ENCODE data around the gene CFAP210.
A peak's percentile ranks its signal among the peaks of the same experiment; 100 is the strongest.

CFAP210 gene

DNA sequence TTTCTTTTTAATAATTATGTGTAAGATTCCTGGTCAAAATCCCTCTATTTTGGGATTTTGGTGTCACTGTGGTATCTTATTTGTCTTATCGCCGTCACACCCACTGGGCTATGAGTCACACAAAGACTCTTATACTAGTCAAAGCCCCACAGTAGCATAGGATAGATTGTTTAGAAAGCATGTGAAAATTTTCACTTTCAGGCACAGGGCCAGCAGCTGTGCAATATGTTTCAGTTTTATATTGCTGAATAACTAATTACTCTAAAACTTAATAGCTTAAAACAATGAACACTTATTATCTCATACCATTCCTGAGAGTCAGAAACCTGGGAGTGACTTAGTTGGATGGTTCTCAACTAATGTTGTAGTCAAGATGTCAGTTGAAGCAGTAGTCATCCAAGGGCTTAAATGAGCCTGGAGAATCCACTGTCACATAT is 24.0 kb downstream of the CFAP210 start:
- H3F3A ChIP-seq (ENCODE audit: insufficient read depth, low read length), result no peaks in the 10 kb centered on the region
- peak overlapping the region; percentile 42; the same call in 1 of the 2 replicates for H3K4me2 ChIP-seq (ENCODE audit: low read depth, low read length)
- peaks cover 12% of the 10 kb centered on the region; the same call in 1 of the 2 replicates for H3K4me1 ChIP-seq (ENCODE audit: low read length)
- no peaks in the 10 kb centered on the region for H3K79me2 ChIP-seq (ENCODE audit: low read length)
- no peak overlapping the region for H3K9ac ChIP-seq (ENCODE audit: low read length)
- DNase-seq, result peak; percentile 48
- no peaks in the 10 kb centered on the region for H3K27me3 ChIP-seq (replicated peaks; ENCODE audit: insufficient read depth, low read length)
- no peaks in the 10 kb centered on the region for H3K36me3 ChIP-seq (replicated peaks; ENCODE audit: insufficient read depth, low read length)
- H3K9me2 ChIP-seq (replicated peaks; ENCODE audit: insufficient read depth, low read length), result no peaks in the 10 kb centered on the region
- TF ChIP-seq, protein P1, sequence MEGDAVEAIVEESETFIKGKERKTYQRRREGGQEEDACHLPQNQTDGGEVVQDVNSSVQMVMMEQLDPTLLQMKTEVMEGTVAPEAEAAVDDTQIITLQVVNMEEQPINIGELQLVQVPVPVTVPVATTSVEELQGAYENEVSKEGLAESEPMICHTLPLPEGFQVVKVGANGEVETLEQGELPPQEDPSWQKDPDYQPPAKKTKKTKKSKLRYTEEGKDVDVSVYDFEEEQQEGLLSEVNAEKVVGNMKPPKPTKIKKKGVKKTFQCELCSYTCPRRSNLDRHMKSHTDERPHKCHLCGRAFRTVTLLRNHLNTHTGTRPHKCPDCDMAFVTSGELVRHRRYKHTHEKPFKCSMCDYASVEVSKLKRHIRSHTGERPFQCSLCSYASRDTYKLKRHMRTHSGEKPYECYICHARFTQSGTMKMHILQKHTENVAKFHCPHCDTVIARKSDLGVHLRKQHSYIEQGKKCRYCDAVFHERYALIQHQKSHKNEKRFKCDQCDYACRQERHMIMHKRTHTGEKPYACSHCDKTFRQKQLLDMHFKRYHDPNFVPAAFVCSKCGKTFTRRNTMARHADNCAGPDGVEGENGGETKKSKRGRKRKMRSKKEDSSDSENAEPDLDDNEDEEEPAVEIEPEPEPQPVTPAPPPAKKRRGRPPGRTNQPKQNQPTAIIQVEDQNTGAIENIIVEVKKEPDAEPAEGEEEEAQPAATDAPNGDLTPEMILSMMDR (IDR thresholded peaks at IDR 0.05; ENCODE audit: low read length), result no peak
- H3K27ac ChIP-seq (ENCODE audit: low read length), result no peak overlapping the region
- no peak overlapping the region for H2AFZ ChIP-seq (ENCODE audit: low read length)
- no peaks in the 10 kb centered on the region for H3K9me3 ChIP-seq (replicated peaks; ENCODE audit: insufficient read depth, low read length)
- H4K20me1 ChIP-seq (ENCODE audit: insufficient read depth, low read length), result no peaks in the 10 kb centered on the region
- no peak overlapping the region for H3K4me3 ChIP-seq (ENCODE audit: low read length)

DNA sequence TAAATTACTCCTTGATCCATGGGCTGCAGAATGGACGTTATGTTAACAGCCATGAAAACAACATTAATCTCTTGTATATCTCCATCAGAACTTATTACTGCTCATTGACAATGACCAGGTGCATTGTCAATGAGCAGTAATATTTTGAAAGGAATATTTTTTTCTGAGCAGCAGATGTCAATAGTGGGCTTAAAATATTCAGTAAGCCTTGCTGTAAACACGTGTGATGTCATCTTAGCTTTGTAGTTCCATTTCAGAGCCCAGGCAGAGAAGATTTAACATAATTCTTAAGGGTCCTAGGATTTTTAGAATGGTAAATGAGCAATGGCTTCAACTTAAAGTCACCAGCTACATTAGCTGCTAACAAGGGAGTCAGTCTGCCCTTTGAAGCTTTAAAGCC is 26.6 kb downstream of the CFAP210 start:
- Histone ChIP-seq H3K27me3 (replicated peaks; ENCODE audit: insufficient read depth, low read length) (no peaks in the 10 kb centered on the region), H4K20me1 (ENCODE audit: insufficient read depth, low read length) (no peaks in the 10 kb centered on the region), H3K9me3 (replicated peaks; ENCODE audit: insufficient read depth, low read length) (no peaks in the 10 kb centered on the region), H3K9ac (ENCODE audit: low read length) (no peak overlapping the region), H2AFZ (ENCODE audit: low read length) (no peak overlapping the region), H3K36me3 (replicated peaks; ENCODE audit: insufficient read depth, low read length) (no peaks in the 10 kb centered on the region), H3F3A (ENCODE audit: insufficient read depth, low read length) (no peaks in the 10 kb centered on the region), H3K79me2 (ENCODE audit: low read length) (no peaks in the 10 kb centered on the region), H3K4me1 (ENCODE audit: low read length) (peaks cover 12% of the 10 kb centered on the region; the same call in 1 of the 2 replicates), H3K4me3 (ENCODE audit: low read length) (no peak overlapping the region), H3K4me2 (ENCODE audit: low read depth, low read length) (no peak overlapping the region), H3K9me2 (replicated peaks; ENCODE audit: insufficient read depth, low read length) (no peaks in the 10 kb centered on the region), H3K27ac (ENCODE audit: low read length) (no peak overlapping the region)
- no peak for DNase-seq
- TF ChIP-seq EZH2phosphoT487 (IDR thresholded peaks at IDR 0.05; ENCODE audit: low read length) (no peak), EZH2 (optimal IDR thresholded peaks at IDR 0.05; ENCODE audit: low read depth, low read length) (no peak)
- TF ChIP-seq, protein P1 (IDR thresholded peaks at IDR 0.05; ENCODE audit: low read length), result no peak

DNA sequence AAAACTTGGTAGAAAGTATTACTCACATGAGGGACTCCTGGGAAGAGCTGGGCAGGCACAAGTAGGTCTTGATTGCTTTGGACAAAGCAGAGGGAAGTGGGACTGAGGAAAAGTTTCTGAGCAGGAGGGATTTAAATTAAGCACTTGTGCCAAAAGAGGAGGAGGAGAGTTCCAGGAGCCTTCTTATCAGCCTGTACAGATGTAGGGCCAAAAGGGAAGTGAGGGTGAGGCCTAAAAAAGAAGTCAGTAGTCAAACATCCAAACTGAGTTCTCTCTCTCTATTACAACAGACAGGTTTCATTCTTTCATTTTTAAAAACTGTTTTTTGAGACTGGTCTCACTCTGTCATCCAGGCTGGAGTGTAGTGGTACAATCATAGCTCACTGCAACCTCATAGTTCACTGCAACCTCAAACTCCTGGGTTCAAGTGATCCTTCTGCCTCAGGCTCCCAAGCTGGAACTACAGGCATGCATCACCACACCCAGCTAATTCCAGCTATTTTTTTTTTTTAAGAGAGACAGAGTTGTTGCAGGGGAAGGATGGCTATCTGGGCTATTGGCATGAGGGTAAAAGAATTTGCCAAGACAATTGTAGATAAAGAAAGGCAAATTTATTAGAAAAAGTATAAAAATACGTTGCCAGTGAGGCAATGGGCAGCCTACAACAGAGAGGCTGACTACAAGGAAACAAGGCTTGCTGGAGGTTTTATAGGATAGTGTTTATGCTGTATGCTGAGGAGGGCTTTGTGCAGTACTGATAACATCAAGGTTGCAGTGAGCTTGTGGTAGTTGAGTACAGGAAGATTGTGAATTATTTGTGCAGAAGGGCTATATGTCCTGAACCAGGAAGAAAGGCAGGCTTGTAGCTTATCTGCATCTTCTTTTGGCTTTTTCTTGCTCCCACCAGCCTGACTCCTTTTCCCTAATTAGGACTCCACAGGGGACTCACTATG is 29.0 kb downstream of the CFAP210 start:
- Histone ChIP-seq H3K4me2 (ENCODE audit: low read depth, low read length) (no peak overlapping the region), H3K9me3 (replicated peaks; ENCODE audit: insufficient read depth, low read length) (no peaks in the 10 kb centered on the region), H2AFZ (ENCODE audit: low read length) (no peak overlapping the region), H3K36me3 (replicated peaks; ENCODE audit: insufficient read depth, low read length) (no peaks in the 10 kb centered on the region), H3K9me2 (replicated peaks; ENCODE audit: insufficient read depth, low read length) (no peaks in the 10 kb centered on the region), H3K27me3 (replicated peaks; ENCODE audit: insufficient read depth, low read length) (no peaks in the 10 kb centered on the region), H3K79me2 (ENCODE audit: low read length) (no peaks in the 10 kb centered on the region), H3F3A (ENCODE audit: insufficient read depth, low read length) (no peaks in the 10 kb centered on the region), H3K4me3 (ENCODE audit: low read length) (no peak overlapping the region), H3K9ac (ENCODE audit: low read length) (no peak overlapping the region), H4K20me1 (ENCODE audit: insufficient read depth, low read length) (no peaks in the 10 kb centered on the region), H3K4me1 (ENCODE audit: low read length) (peaks cover 5% of the 10 kb centered on the region; the same call in 1 of the 2 replicates), H3K27ac (ENCODE audit: low read length) (no peak overlapping the region)
- no peak for TF ChIP-seq EZH2phosphoT487 (IDR thresholded peaks at IDR 0.05; ENCODE audit: low read length)
- no peak for DNase-seq

DNA sequence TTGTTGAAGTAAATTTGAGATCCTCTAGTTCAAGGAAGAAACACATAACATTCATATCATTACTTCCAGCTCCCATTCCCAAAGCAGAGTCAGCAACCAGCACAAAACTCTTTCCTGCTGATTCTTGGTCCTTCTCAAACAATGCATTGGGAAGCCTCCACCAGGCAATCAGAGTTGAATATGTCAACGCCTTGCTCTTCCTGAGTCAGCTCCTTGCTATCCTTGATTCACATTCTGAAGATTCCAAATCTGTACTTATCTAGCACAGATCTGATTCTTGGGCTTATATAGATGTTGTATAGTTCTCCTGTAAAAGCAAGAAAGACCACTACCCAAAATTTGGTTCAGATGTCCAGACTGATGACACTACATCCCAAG is 29.6 kb downstream of the CFAP210 start:
- Histone ChIP-seq H3K4me2 (ENCODE audit: low read depth, low read length) (no peak overlapping the region), H3K27ac (ENCODE audit: low read length) (no peak overlapping the region), H3K9me2 (replicated peaks; ENCODE audit: insufficient read depth, low read length) (no peaks in the 10 kb centered on the region), H3K4me3 (ENCODE audit: low read length) (no peak overlapping the region), H4K20me1 (ENCODE audit: insufficient read depth, low read length) (no peaks in the 10 kb centered on the region), H2AFZ (ENCODE audit: low read length) (no peak overlapping the region), H3K4me1 (ENCODE audit: low read length) (no peaks in the 10 kb centered on the region), H3F3A (ENCODE audit: insufficient read depth, low read length) (no peaks in the 10 kb centered on the region), H3K27me3 (replicated peaks; ENCODE audit: insufficient read depth, low read length) (no peaks in the 10 kb centered on the region), H3K9ac (ENCODE audit: low read length) (no peak overlapping the region), H3K9me3 (replicated peaks; ENCODE audit: insufficient read depth, low read length) (no peaks in the 10 kb centered on the region), H3K79me2 (ENCODE audit: low read length) (no peaks in the 10 kb centered on the region), H3K36me3 (replicated peaks; ENCODE audit: insufficient read depth, low read length) (no peaks in the 10 kb centered on the region)
- TF ChIP-seq EZH2phosphoT487 (IDR thresholded peaks at IDR 0.05; ENCODE audit: low read length) (no peak), EZH2 (optimal IDR thresholded peaks at IDR 0.05; ENCODE audit: low read depth, low read length) (no peak)
- TF ChIP-seq, protein P1 (IDR thresholded peaks at IDR 0.05; ENCODE audit: low read length), result no peak
- DNase-seq, result no peak

Measured in MM.1S (cell line).